Measurements from ENCODE around the gene FSTL1.

The FSTL1 gene

DNA sequence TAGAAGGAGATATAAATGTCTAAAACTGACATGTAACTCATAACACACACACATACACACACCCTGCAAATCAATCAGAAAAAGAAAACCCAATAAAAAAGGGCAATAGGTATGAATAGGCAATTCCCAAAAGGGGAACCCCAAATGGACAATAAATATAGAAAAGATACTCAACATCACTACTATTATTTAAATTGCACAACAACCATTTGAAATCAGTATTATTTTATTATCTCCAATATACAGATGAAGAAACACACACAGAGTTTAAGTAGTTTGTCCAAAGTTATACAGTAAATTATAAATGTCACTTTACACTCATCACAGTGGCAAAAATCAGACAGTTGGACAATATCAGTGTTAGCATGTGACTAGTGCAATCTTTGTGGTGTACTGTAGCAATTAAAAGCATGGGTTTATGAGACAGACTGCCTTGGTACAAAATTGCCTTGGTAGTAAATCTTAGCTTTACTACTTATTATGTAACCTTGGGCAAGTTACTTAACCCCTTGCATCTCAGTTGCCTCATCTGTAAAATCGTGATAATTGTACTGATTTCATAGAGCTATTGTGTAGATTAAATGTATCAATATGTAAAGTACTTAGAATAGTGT lies 3.4 kb upstream of the FSTL1 start (continued):
- TF ChIP-seq PRDM6 (tag by site-specific recombination; IDR thresholded peaks at IDR 0.05) (peak; percentile 85), ZNF658 (tag by site-specific recombination; IDR thresholded peaks at IDR 0.05) (no peak), ZNF610 (tag by site-specific recombination; IDR thresholded peaks at IDR 0.05; ENCODE audit: borderline replicate concordance) (0 out of 2 replicates have a peak, but pooled peaks have one; percentile 35), SETDB1 (IDR thresholded peaks at IDR 0.05; ENCODE audit: insufficient read length, low read length) (peak; percentile 69), ZNF843 (tag by site-specific recombination; IDR thresholded peaks at IDR 0.05) (peak; percentile 73), ZNF404 (tag by site-specific recombination; IDR thresholded peaks at IDR 0.05) (no peak), ZBTB8A (tag by site-specific recombination; IDR thresholded peaks at IDR 0.05) (peak; percentile 39), ZNF133 (tag by site-specific recombination; IDR thresholded peaks at IDR 0.05) (no peak), PRDM10 (tag by site-specific recombination; IDR thresholded peaks at IDR 0.05) (no peak)

DNA sequence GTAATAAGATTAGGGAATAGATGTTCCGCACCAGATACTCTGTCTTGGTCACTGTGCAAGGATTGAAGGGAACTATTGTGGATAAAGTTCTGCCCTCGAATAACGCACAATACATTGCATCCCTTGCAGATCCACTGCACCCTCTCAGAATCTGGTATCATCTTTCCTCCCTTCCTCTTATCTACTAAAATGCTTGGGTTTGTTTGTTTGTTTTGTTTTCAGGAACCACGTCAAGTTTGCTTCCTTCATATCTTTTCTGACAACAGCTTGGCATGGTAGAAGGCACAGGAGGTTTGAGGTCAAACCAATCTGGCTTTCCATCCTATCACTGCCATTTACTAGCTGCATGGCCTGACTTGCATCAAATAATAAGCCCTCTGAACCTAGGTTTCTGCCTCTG lies 2.0 kb upstream of the FSTL1 start:
- CTCF ChIA-PET, result interaction anchor here (1.1 kb wide), 1 partner anchor 35 kb away, joined by 4 read pairs; no protein-coding TSS in a partner anchor
- POLR2A ChIA-PET, result no interaction called here
- TF ChIP-seq ZXDB (tag by site-specific recombination; IDR thresholded peaks at IDR 0.05) (0 out of 2 replicates have a peak, but pooled peaks have one; percentile 50), HOXC10 (CRISPR knock-in tag; IDR thresholded peaks at IDR 0.05) (no peak), ZBTB48 (tag by site-specific recombination; IDR thresholded peaks at IDR 0.05) (0 out of 2 replicates have a peak, but pooled peaks have one; percentile 54), ZNF600 (tag by site-specific recombination; IDR thresholded peaks at IDR 0.05) (peak; percentile 67), ZNF24 (tag by site-specific recombination; IDR thresholded peaks at IDR 0.05) (no peak), WT1 (tag by site-specific recombination; IDR thresholded peaks at IDR 0.05) (peak; percentile 86), ZFHX2 (tag by site-specific recombination; conservative IDR thresholded peaks at IDR 0.05) (no peak), ZBTB17 (tag by site-specific recombination; IDR thresholded peaks at IDR 0.05) (peak; percentile 62; the same call in 1 of the 2 replicates), ZNF18 (tag by site-specific recombination; IDR thresholded peaks at IDR 0.05) (no peak), ZNF776 (tag by site-specific recombination; IDR thresholded peaks at IDR 0.05; ENCODE audit: borderline replicate concordance) (no peak)
- TF ChIP-seq, protein P1, sequence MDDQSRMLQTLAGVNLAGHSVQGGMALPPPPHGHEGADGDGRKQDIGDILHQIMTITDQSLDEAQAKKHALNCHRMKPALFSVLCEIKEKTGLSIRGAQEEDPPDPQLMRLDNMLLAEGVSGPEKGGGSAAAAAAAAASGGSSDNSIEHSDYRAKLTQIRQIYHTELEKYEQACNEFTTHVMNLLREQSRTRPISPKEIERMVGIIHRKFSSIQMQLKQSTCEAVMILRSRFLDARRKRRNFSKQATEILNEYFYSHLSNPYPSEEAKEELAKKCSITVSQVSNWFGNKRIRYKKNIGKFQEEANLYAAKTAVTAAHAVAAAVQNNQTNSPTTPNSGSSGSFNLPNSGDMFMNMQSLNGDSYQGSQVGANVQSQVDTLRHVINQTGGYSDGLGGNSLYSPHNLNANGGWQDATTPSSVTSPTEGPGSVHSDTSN (CRISPR knock-in tag; IDR thresholded peaks at IDR 0.05), result no peak
- peaks cover 0 to under 1% of the 10 kb centered on the region in 2 experiments; a peak in 1 of 3 replicates for H3K36me3 ChIP-seq (ENCODE audit: control insufficient read depth in 2 of 2, insufficient read depth in 1 of 2, low read length in 2 of 2)
- no peak overlapping the region for H3K4me3 ChIP-seq (ENCODE audit: low read depth, low read length)
- H3K4me1 ChIP-seq (ENCODE audit: control insufficient read depth, insufficient read depth, low read length), result peaks cover 7% of the 10 kb centered on the region; the same call in 1 of the 2 replicates
- no peaks in the 10 kb centered on the region for H3K9me3 ChIP-seq (ENCODE audit: control insufficient read depth, insufficient read depth, low read depth, low read length)
- H3K27ac ChIP-seq (ENCODE audit: extremely low read depth, low read depth, low read length), result no peak overlapping the region; the same call in 1 of the 2 replicates
